ENCODE data around the gene FKBP1B.
A peak's percentile ranks its signal among the peaks of the same experiment; 100 is the strongest.

Gene FKBP1B

GRCh38 chr2:24075259-24075658 lies 25.7 kb downstream of the FKBP1B start:
- TF ChIP-seq CTCF (IDR thresholded peaks at IDR 0.05): no peak
- peaks cover 8% of the 10 kb centered on the region for H3K79me2 ChIP-seq
- H3K36me3 ChIP-seq (ENCODE audit: control insufficient read depth, insufficient read depth, low read length): no peaks in the 10 kb centered on the region
- no peaks in the 10 kb centered on the region for H3K27me3 ChIP-seq (ENCODE audit: control insufficient read depth, insufficient read depth, low read length)
- H2AFZ ChIP-seq: peak overlapping the region; percentile 71
- no peaks in the 10 kb centered on the region for H3K9me3 ChIP-seq (ENCODE audit: control insufficient read depth, low read length)
- H3K4me2 ChIP-seq (ENCODE audit: low read length): peak overlapping the region; percentile 71
- H3K27ac ChIP-seq: peak overlapping the region; percentile 78
- H3K4me1 ChIP-seq: peaks cover 11% of the 10 kb centered on the region
- peak overlapping the region; percentile 79 for H3K4me3 ChIP-seq (ENCODE audit: low read depth, low read length)
- peak overlapping the region; percentile 42 for H3K9ac ChIP-seq

- peak within 1 kb of the TSS; percentile 71 for H2AFZ ChIP-seq
- peak within 1 kb of the TSS; percentile 89 for H3K4me2 ChIP-seq (ENCODE audit: low read length)
- no peaks in the 10 kb centered on the region for H3K36me3 ChIP-seq (ENCODE audit: control insufficient read depth, insufficient read depth, low read length)
- H3K9ac ChIP-seq: peak within 1 kb of the TSS; percentile 89
- no peaks in the 10 kb centered on the region for H3K27me3 ChIP-seq (ENCODE audit: control insufficient read depth, insufficient read depth, low read length)
- H3K27ac ChIP-seq: peak within 1 kb of the TSS; percentile 78
- H3K9me3 ChIP-seq (ENCODE audit: control insufficient read depth, low read length): no peaks in the 10 kb centered on the region
- H3K4me1 ChIP-seq: peaks cover 11% of the 10 kb centered on the region
- no peak for TF ChIP-seq CTCF (IDR thresholded peaks at IDR 0.05)
- peaks cover 9% of the 10 kb centered on the region for H3K79me2 ChIP-seq
- H3K4me3 ChIP-seq (ENCODE audit: low read depth, low read length): peak within 1 kb of the TSS; percentile 79
These were observed 26.6 kb downstream of the FKBP1B start, which contains the start of gene SF3B6 for GRCh38 chr2:24075915-24076848. Gene SF3B6, minus strand, starts transcription at chr2:24076326. Its CDS starts 97 bp downstream, at chr2:24076229.

GRCh38 chr2:24076849-24077534 lies 27.5 kb downstream of the FKBP1B start:
- H3K4me3 ChIP-seq (ENCODE audit: low read depth, low read length): peak overlapping the region; percentile 79
- H3K4me1 ChIP-seq: peaks cover 11% of the 10 kb centered on the region
- H2AFZ ChIP-seq: peak overlapping the region; percentile 71
- peak overlapping the region; percentile 89 for H3K4me2 ChIP-seq (ENCODE audit: low read length)
- H3K79me2 ChIP-seq: peaks cover 13% of the 10 kb centered on the region
- no peaks in the 10 kb centered on the region for H3K9me3 ChIP-seq (ENCODE audit: control insufficient read depth, low read length)
- peak overlapping the region; percentile 89 for H3K9ac ChIP-seq
- no peaks in the 10 kb centered on the region for H3K27me3 ChIP-seq (ENCODE audit: control insufficient read depth, insufficient read depth, low read length)
- no peaks in the 10 kb centered on the region for H3K36me3 ChIP-seq (ENCODE audit: control insufficient read depth, insufficient read depth, low read length)
- no peak for TF ChIP-seq CTCF (IDR thresholded peaks at IDR 0.05)
- peak overlapping the region; percentile 78 for H3K27ac ChIP-seq

- TF ChIP-seq CTCF (IDR thresholded peaks at IDR 0.05): no peak
- peaks cover 11% of the 10 kb centered on the region for H3K4me1 ChIP-seq
- H3K27me3 ChIP-seq (ENCODE audit: control insufficient read depth, insufficient read depth, low read length): no peaks in the 10 kb centered on the region
- peak overlapping the region; percentile 89 for H3K9ac ChIP-seq
- no peaks in the 10 kb centered on the region for H3K36me3 ChIP-seq (ENCODE audit: control insufficient read depth, insufficient read depth, low read length)
- peak overlapping the region; percentile 71 for H2AFZ ChIP-seq
- peak overlapping the region; percentile 78 for H3K27ac ChIP-seq
- H3K9me3 ChIP-seq (ENCODE audit: control insufficient read depth, low read length): no peaks in the 10 kb centered on the region
- peak overlapping the region; percentile 79 for H3K4me3 ChIP-seq (ENCODE audit: low read depth, low read length)
- H3K4me2 ChIP-seq (ENCODE audit: low read length): peak overlapping the region; percentile 89
- peaks cover 18% of the 10 kb centered on the region for H3K79me2 ChIP-seq
These were observed 28.0 kb downstream of the FKBP1B start for GRCh38 chr2:24077535-24077877.

Measured in parathyroid adenoma (tissue), 2 donors.